IPS-18c (cell line): ENCODE results near the gene KLF9.

ENCODE experiments used
- H3K4me3 ChIP-seq: 2 replicates; pipeline ENCODE4 v1.7.0; 2013; ENCODE audit warnings: low read depth, mild to moderate bottlenecking, low read length, moderate library complexity; ENCODE audit not compliant: insufficient read depth
- H3K9me3 ChIP-seq: one replicate; pipeline ENCODE4 v1.6.1; 2013; ENCODE audit warnings: mild to moderate bottlenecking, low read length, moderate library complexity; ENCODE audit not compliant: control insufficient read depth, insufficient read depth

KLF9 gene

DNA sequence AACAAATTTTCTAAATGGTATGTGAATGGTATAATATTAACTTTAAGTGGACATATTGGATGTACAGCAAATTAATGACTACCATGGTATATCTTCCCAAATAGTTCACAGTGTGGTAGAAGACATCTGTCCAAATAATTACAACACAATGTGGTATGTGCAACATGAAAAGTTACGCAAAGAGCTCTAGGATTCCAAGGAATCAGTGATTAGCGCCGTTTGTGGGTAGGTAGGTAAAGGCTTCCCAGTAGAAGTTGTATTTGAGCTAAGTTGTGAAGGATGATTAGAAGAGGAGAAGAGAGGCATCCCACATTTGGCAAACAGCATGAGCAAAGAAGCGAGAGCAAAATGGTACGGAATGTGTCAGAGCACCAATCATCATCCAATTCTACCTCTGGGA, 14.3 kb upstream of the KLF9 start:
- Histone ChIP-seq H3K4me3 (no peak overlapping the region), H3K9me3 (no peaks in the 10 kb centered on the region)

DNA sequence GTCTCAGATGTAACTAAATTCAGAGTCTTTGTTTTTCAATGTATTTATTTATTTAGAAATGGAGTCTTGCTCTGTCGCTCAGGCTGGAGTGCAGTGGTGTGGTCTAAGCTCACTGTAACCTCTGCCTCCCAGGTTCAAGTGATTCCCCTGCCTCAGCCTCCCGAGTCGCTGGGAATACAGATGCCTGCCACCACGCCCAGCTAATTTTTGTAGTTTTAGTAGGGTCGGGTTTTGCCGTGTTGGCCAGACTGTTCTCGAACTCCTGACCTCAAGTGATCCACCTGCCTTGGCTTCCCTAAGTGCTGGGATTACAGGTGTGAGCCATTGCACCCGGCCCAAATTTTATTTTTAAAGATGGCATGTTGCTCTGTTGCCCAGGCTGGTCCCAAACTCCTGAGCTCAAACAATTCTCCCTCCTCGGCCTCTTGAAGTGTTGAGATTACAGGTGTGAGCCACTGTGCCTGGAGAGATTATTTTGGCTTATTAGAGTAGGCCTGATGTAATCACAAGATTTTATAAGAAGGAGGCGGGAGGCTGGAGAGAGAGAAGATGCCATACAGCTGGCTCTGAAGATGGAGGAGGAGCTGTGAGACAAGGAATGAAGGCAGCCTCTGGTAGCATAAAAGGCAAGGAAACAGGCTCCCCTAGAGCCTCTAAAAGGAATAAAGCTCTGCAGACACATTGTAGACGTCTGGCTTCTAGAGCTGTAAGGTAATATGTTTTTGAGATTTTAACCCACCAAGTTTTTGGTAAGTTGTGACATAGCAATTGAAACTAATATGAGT, 12.9 kb upstream of the KLF9 start:
- Histone ChIP-seq H3K9me3 (no peaks in the 10 kb centered on the region), H3K4me3 (no peak overlapping the region)

DNA sequence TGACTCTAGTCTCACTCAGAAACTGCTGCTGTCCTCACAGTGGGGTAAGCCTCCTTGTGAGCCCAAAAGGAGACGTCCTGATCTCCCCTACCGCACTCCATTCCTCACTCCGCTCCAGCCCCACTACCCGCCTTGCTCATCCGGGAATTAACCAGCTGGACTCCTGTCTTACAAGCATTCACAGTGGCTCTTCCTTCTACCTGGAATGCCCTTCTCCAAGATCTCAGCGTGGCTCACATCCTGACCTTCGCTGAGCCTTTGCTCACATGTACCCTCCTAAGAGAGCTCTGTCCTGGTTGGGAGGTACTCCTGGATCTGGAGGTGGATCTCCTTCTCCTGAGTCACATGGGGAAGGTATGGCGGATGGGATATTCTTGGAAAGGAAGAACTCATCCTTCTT, 10.7 kb upstream of the KLF9 start:
- Histone ChIP-seq H3K9me3 (no peaks in the 10 kb centered on the region), H3K4me3 (no peak overlapping the region)

DNA sequence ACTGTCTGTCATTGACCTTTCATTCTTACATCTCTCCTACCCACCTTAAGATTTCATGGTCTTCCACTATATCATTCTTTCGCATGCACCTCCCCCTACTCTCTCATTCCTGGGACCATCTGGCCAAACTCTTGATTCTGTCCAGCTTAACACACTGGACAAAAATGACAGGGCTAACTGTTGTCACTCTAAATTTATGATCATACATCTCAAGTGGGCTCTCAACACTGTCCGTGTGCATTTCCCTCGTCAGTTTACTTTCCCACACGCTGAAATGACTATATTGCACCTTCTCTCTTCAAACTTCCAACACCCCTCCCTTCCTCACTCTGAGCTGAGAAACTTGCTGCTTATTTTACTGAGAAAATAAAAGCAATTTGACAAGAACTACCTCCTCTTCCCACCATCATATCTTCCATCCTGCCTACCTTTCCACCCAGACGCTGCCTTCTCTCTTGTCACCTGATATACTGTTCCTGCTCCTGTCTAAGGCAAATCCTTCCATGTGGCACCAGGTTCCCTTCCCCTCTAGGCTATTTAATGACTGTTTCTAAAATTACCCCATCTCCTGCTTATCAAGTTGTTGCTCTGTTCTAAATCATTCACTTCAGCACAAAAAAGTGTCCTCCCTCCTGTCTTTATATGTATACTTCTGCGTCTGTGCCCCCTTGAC, 8.1 kb upstream of the KLF9 start:
- H3K9me3 ChIP-seq, result no peaks in the 10 kb centered on the region

DNA sequence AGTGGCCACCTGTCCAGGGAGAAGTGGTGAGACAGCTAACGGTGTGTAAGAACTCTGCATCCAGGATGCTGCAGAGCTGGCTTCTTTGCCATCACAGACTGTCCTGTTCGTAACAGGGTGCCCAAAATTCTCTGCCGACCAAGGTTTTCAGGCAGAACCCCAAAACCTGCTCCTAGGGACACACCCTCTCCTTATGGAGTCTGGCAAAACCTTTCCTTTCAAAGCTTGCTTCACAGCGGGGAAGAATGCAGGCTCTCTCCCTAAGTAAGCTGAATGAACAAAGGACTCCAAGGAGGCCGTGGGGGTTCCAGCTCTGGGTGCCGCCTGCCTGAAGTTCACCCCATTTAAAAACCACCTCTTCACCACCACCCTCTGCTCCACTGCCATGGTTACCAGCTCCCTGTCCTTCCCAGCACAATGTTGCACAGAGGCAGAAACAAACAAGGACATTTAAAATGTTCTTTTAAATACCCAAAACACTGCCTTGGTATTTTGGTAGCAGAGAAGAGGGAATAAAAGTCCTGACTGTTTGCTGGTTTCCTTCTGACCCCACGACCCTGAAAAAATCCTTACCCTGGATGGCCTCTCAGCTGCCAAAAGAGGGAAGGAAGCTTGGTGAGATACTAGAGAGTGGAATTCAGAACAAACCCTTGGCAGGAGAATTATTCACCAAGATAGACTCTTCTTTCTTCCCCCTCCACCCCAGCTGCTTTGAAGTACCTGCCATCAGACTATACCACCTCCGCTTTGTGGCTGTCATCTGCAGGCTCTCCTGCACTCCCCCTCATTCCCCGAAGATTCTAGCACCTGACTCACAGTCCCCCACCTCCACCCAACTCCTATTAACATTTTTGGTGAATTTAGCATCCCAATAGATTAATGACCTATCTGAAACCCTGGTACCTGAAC, 7.1 kb upstream of the KLF9 start:
- Histone ChIP-seq H3K4me3 (peak overlapping the region; percentile 64; the same call in 1 of the 2 replicates), H3K9me3 (no peaks in the 10 kb centered on the region)

More for the DNA sequence above, 8.1 kb upstream of the KLF9 start:
- H3K4me3 ChIP-seq, result no peak overlapping the region

DNA sequence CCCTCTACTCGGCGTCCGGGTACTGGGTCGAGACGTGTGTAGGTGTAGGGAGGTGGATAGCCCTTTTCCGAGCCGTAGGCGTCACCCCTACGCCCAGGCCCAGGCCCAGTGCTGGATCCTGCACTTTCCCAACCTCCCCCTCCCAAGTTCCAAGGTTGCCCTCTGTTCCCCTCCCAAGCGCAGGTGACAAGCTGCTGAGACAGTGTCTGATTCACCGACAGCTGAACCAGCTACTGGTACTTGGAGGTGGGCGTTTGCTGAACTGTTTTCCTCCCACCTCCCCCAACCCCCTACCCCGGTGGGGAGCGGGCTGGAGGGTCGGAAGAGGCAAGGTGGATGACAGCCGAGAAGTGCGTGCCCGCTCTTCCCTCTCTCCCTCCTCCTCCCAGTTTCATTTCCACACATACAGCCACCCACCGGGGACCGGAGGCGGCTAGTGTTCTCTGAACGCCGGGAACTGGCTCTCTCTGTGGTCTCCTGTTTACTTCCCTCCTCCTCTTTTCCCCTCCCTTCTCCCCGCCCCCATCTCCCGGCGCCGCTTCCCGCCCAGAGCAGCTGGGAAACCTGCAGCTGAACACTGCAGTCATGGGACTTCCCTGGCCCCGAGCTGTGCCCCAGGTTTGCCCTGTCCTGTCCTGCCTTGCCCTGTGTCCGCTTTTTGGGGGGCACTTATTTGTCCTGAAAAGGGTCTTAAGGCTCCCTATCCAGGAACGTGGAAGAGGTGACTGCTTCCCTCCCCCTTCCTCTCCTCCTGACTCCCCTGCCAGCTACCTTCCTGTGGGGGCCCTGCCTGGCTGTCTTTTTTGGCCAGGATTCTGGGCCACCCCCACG, 6.2 kb upstream of the KLF9 start:
- Histone ChIP-seq H3K4me3 (peak overlapping the region; percentile 64), H3K9me3 (no peaks in the 10 kb centered on the region)

DNA sequence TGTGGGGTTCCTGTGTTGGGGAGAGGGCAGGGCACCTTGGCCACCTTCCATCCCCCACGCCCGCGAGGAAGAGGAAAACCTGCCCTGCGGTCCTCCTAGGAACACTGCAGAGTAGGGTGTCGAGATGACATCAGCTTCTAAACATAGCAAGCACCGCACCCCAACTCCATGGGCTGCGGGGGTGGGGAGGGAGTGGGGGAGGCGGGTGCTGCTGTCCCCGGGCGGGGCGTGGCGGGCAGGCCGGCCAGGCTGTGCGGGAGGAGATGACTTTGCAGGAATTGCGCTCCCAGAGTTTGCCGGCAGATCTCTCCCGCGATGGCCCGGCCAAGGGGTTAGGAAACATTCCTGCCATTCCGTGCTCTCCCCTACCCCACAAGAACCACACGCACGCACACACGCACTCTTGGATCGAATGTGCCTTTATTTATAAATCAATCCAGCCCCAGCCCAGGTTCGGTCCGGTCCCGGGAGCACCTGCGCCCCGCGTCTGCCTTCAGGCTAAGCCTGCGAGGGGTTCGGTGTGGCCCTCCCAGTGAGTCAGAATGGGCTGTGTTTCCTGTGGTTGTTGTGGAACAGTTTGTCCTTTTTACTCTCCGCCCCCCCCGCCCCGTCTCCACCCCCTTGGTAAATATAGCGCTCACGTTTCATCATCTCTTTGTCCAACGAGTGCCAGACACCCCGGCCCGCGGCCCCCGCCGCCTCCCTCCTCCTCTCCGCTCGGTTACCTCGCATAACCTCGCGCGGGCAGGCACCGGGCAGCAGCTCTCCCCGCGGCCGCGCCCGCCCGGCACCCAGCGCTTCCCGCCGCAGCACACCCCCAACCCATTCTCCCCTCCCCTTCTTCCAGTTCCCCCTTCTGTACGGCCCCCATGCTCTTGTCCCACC, 5.3 kb upstream of the KLF9 start:
- Histone ChIP-seq H3K9me3 (no peaks in the 10 kb centered on the region), H3K4me3 (peak overlapping the region; percentile 64)

DNA sequence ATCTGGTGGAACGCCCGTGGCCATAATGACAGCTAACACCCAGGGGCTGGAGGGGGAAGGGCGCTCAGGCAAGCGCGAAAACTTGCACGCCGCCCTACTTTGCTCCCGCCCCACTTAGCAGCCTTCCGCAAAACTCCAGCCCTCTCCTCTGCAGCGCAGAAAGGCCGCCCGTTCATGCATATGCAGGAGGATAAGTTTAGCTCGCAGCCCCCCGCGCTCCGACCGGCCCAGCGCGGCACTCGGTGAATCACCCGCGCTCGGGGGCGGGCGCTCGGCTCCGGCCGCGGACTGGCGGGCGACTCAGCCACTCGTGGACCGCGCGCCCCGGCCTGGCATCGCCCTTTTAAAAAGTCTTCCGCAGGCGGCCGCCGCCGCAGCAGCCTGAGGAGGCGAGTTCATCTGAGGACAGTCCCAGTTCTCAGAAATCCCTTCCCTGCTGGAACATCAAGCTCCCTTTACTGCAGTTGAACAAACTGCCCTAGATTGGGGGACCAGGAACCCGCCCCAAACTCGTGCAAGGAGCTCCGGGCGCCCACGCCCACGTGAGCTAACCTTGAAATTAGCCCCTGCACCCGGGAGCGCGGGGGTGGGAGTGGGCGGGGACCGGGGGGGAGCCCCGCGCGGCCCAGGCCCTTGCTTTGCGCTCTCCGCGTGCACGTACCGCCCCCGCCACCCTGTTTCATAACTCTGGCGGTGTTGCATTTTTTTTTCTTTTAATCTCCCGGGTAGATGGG, 4.5 kb upstream of the KLF9 start:
- Histone ChIP-seq H3K9me3 (no peaks in the 10 kb centered on the region), H3K4me3 (peak overlapping the region; percentile 64)

DNA sequence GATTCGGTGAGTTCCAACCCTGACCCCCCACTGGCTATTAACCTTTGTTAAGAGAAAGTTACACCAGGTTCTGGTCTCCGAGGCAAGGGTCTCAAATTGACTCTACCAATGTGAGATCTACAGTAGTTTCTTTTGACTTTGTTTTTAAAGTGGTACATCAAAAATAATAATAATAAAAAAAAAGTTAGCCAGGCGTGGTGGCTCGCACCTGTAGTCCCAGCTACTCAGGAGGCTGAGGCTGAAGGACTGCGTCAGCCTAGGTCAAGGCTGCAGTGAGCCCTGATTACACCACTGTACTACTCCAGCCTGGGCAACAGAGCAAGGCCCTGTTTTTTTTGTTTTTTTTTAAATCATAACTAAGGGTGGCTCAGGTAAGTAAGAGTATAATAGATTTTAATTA, 1.0 kb upstream of the KLF9 start:
- Histone ChIP-seq H3K4me3 (no peak overlapping the region; the same call in 1 of the 2 replicates), H3K9me3 (no peaks in the 10 kb centered on the region)

DNA sequence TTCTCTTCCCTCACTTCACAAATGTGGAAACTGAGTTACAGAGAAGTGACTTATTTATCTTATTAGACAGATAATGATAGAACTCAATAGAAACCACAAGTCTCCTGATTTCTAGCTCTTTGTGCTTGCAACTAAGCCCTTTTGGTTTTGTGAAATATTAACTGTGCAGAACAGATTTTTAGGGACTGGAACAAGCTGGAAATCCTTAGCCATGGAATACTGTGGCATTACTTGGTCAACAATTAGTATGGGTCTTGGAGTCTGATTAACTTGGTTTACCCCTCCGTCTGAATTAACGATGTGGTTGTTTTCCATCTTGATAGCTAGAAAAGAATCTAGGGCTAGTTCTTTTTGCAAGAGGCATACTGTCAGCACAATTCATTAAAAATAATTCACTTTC, 584 bp upstream of the KLF9 start:
- no peaks in the 10 kb centered on the region for H3K9me3 ChIP-seq
- no peak overlapping the region; the same call in 1 of the 2 replicates for H3K4me3 ChIP-seq

DNA sequence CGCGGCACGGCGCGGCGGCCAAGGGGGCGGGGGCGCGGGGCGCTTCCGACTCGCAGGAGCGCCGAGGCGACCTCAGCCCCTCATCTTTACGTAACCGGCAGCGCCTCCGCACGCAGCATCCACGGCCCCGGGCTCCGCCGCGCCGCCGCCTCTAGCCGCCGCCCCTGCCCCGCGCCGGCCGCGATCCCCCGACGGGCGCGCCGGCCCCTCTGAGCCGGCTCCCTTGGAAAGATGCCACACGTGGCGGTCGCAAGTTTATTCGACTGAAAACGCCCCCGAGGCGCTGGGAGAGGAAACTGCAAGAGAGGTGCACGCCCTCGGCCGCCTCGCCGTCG, 1.0 kb downstream of the KLF9 start:
- no peaks in the 10 kb centered on the region for H3K9me3 ChIP-seq
- peak overlapping the region; percentile 70 for H3K4me3 ChIP-seq

DNA sequence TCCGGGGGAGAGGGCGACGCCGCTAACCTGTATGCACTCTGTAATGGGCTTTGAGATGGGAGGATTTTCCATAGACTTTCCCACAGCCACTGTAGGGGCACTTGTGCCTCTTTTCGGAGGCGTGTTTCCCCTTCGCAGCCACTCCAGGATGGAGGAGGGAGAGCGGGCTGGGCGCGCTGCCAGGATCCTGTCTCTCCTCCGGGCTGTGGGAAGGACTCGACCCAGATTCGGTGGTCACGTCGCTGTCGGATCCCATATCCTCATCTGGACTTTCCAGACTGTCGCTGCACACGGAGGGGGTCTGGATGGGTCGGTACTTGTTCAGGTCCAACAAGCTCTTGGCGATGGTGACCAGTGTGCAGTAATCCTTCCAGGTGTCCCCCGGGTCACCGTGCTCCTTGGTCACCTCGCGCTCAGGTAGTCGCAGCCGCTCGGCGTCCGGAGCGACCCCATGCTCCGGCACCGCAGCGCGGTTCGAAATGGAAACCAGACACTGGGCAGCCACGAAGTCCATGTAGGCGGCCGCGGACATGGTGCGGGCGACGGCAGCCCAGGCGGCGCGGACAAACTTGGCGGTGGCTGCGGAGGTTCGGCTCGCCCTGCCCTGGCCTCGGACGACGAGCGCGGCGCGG, 1.5 kb downstream of the KLF9 start:
- H3K4me3 ChIP-seq, result peak overlapping the region; percentile 70

DNA sequence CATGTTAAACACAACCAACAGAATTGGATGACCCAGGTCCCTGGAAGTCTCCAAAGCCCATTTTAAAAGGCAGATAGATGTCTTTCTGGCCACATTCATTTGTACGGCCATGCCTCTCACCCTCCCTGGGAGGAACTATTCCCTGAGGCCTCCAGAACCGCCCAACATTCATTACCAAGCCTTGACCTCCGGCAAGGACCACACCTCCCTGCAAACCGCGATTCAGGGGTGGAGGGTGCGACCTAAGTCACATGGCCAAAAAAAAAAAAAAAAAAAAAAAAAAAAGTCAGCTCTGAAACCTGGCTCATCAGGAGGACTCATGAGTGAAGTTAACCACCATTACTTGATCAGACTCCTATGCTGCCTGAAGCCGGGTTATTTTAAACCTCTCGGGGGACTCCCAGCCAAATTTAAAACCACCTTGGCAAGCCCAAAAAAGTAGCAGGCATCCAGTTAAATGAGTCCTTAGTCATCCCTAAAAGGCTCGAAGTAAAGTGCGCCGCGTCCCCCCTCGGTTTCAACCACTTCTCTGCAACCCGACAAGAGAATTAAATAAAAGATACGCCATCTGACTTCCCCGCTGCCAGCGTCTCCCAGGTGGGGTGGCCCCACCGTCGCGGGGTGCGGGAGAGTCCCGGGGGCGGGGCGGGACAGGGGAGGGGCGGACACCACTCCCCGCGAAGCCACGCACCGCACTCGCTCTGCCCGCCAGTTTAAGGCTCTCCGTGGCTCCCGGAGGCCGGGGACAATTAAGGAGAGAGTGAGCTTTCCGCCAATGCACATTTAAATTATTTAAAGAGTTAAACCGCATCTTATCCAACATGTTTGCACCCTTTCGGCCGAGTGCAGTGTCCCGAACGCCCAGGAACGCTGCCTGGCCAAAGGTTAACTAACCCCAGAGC, 2.3 kb downstream of the KLF9 start:
- Histone ChIP-seq H3K4me3 (peak overlapping the region; percentile 70), H3K9me3 (no peaks in the 10 kb centered on the region)

More for the DNA sequence above, 1.5 kb downstream of the KLF9 start:
- H3K9me3 ChIP-seq, result no peaks in the 10 kb centered on the region
